ENCODE results near the gene MAD1L1. TPM values are rescaled to one million over a fixed set of nuclear protein-coding genes. Genes with fewer than 3 reads are reported as not detected.
A peak's percentile ranks its signal among the peaks of the same experiment; 100 is the strongest.

MAD1L1 gene
- total and polyA plus RNA-seq, 8 donors, result 12.8 to 469 (median 27.3) TPM

DNA sequence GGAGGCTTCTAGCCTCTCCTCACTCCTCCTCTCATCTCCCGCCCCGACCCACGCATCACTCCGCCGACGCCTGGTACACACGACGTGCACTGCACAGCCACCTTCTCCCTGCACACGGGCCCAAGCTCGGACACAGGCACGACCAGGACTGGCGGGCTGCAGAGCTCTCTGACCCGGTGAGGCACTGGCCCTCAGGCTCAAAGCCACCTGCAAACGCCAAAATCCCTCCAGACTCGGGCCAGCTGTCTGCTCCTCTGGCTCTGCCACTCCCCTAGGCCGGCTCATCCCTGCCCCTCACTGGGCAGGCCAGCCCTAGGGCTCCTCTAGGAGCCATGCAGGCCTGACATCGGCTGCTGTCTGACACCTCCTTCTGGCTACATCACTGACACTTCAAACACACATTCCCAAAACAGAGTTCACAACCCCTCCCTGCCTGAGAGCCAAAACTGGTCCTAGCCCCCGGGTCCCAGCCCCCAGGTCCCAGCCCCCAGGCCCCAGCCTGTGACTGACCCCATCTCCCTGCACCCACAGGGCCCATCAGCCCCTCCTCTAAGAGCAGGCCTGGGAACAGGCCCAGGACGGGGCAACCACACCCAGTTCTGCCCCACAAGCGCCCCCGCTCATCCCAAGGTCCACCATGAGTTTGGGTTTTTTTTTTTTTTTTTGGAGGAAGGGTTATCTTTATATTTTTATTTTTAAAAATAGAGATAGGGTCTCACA lies 35.1 kb downstream of the MAD1L1 start:
- TF ChIP-seq, protein P1, sequence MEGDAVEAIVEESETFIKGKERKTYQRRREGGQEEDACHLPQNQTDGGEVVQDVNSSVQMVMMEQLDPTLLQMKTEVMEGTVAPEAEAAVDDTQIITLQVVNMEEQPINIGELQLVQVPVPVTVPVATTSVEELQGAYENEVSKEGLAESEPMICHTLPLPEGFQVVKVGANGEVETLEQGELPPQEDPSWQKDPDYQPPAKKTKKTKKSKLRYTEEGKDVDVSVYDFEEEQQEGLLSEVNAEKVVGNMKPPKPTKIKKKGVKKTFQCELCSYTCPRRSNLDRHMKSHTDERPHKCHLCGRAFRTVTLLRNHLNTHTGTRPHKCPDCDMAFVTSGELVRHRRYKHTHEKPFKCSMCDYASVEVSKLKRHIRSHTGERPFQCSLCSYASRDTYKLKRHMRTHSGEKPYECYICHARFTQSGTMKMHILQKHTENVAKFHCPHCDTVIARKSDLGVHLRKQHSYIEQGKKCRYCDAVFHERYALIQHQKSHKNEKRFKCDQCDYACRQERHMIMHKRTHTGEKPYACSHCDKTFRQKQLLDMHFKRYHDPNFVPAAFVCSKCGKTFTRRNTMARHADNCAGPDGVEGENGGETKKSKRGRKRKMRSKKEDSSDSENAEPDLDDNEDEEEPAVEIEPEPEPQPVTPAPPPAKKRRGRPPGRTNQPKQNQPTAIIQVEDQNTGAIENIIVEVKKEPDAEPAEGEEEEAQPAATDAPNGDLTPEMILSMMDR (IDR thresholded peaks at IDR 0.05), result no peak
- TF ChIP-seq EP300 (IDR thresholded peaks at IDR 0.05) (no peak), POLR2AphosphoS5 (IDR thresholded peaks at IDR 0.05) (no peak), POLR2A (IDR thresholded peaks at IDR 0.05) (no peak)
- WGBS, 5 donors, result 87 to 93% (median 89%) methylated on average over 19 to 21 of the region's 21 CpGs
- Histone ChIP-seq H3K9me3 (peaks cover 0 to 13% (median 3%) of the 10 kb centered on the region in 4 donors), H3K4me3 (no peak overlapping the region), H3K27ac (no peak overlapping the region), H3K4me1 (peaks cover 0 to 1% (median 0%) of the 10 kb centered on the region in 4 donors), H3K36me3 (peaks cover 8 to 68% (median 56%) of the 10 kb centered on the region in 4 donors), H3K27me3 (no peaks in the 10 kb centered on the region)
- intact Hi-C loops (cut with DNase I; ENCODE audit: low total_unique reads), result no loop called here
- peak in 1 of 2 donors; percentile 11 for DNase-seq

DNA sequence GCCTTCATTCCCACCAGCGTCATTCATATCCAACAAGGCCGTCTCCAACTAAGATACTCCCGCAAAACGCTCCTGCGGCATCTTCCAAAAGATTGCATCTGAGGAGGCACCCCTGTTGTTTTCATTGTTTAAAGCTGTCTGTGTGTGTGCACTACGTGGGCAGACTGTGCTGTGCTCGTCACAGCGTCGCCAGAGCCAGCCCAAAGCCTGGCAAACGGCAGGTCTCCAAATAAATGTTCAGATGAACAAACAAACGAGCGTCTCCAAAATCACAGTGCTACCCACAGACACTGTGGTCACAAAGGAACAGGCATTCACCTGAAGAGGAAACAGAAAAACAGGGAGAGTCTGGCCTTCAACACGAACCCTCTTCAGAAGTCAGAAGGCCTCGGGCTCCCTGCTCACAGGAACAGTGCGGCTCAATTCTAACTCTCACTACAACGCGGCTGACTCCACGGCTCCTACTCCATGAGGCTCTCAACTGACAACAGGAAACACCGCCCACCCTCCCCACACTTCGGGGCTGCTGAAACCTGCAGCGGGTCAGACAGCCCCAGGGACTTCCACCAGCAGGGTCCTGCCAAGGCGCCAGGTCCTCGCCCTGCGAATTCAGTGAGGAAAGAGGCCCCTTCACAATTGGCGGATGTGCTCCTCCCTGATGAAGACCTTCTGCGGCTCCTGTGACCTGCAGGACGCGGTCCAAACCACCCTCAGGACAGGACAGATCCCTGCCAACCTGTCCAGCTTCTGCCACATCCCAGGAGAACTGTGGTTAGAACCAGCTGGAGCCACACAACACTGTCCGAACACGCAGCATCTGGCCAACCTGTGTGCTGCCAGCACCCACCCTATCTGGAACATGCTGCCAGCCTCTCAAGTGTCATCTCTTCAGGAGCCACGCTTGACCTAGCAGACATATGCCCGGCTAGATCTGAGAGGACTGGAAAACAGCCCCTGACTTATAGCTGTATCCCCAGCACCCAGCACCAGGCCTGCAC lies 36.1 kb downstream of the MAD1L1 start:
- peaks cover 8 to 70% (median 52%) of the 10 kb centered on the region in 4 donors for H3K36me3 ChIP-seq
- no peaks in the 10 kb centered on the region for H3K4me1 ChIP-seq
- H3K4me3 ChIP-seq, result no peak overlapping the region
- H3K27me3 ChIP-seq, result no peaks in the 10 kb centered on the region
- WGBS, 5 donors, result 85 to 91% (median 87%) methylated on average over 26 to 32 of the region's 32 CpGs
- DNase-seq, result peak in 1 of 2 donors; percentile 23
- H3K27ac ChIP-seq, result no peak overlapping the region
- intact Hi-C loops (cut with DNase I; ENCODE audit: low total_unique reads), result no loop called here
- peaks cover 0 to 13% (median 3%) of the 10 kb centered on the region in 4 donors for H3K9me3 ChIP-seq
- TF ChIP-seq EP300 (IDR thresholded peaks at IDR 0.05) (no peak), POLR2A (IDR thresholded peaks at IDR 0.05) (no peak), POLR2AphosphoS5 (IDR thresholded peaks at IDR 0.05) (no peak)
- TF ChIP-seq, protein P1 (IDR thresholded peaks at IDR 0.05), result no peak

DNA sequence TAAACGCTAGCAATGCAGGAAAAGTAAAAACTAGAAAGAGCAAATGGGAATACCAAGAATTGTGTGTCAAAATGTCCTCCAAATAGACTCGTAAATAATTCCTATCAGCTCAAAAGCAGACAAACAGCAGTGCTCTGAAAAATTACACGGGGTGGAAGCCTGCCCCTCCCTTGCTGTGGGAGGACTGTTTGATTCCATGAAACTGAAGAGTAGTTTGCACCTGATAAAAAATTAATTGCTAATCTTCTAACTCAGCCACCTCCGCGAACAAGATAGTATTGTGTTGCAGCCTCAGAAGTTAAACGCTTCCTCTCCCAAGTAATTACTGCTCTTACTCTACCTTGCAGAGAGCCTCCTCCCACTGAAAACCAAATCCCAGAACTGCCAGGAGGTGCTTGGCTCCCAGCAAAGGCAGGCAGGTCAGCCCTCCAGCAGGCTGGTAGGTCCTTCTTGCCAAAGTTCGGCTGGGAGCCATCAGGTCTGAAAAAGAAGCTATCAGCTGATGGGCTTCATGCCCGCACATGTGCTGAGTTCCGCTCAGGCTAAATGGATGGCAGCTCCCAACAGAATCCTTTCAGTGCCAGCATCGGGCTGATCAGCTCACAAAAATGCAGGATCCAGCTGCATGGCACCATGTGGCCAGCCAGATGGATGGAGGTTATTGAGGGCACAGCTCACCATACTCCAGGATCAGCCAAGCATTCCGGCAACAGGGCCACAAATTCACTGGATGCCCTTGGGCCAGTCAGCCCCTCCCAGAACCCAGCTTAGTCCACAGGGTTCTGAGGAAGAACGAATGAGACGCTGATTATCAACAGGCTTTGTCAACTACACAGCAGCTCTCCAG lies 37.1 kb downstream of the MAD1L1 start:
- peaks cover 0 to 13% (median 3%) of the 10 kb centered on the region in 4 donors for H3K9me3 ChIP-seq
- TF ChIP-seq, protein P1 (IDR thresholded peaks at IDR 0.05), result no peak
- TF ChIP-seq EP300 (IDR thresholded peaks at IDR 0.05) (no peak), POLR2A (IDR thresholded peaks at IDR 0.05) (no peak), POLR2AphosphoS5 (IDR thresholded peaks at IDR 0.05) (no peak)
- no peaks in the 10 kb centered on the region for H3K27me3 ChIP-seq
- no peak overlapping the region for H3K27ac ChIP-seq
- intact Hi-C loops (cut with DNase I; ENCODE audit: low total_unique reads), result no loop called here
- WGBS, 5 donors, result 79 to 94% (median 81%) methylated on average over 13 of the region's 13 CpGs
- peaks cover 8 to 61% (median 42%) of the 10 kb centered on the region in 4 donors for H3K36me3 ChIP-seq
- no peaks in the 10 kb centered on the region for H3K4me1 ChIP-seq
- DNase-seq, result peak; percentile 24 to 60
- no peak overlapping the region for H3K4me3 ChIP-seq
